ENCODE data around the gene C1QL4. TPM values are rescaled to one million over a fixed set of nuclear protein-coding genes. Genes with fewer than 3 reads are reported as not detected.

C1QL4 gene
- total RNA-seq, 1 donor from 2014 or later: 0.13 TPM

GRCh38 chr12:49305762-49306510, 31.1 kb downstream of the C1QL4 start:
- DNase-seq (ENCODE audit: low read depth, low spot score): no peak

GRCh38 chr12:49304161-49304560, 32.8 kb downstream of the C1QL4 start:
- no peak for DNase-seq (ENCODE audit: low read depth, low spot score)

- no peak for DNase-seq (ENCODE audit: low read depth, low spot score)
Observed at GRCh38 chr12:49301760-49302159, 35.2 kb downstream of the C1QL4 start.

GRCh38 chr12:49298160-49298559, 38.8 kb downstream of the C1QL4 start:
- no peak for DNase-seq (ENCODE audit: low read depth, low spot score)

- DNase-seq (ENCODE audit: low read depth, low spot score): no peak
Observed at GRCh38 chr12:49297695-49298060, 39.3 kb downstream of the C1QL4 start.

- no peak for DNase-seq (ENCODE audit: low read depth, low spot score)
Observed at GRCh38 chr12:49296836-49297694, 39.9 kb downstream of the C1QL4 start.

GRCh38 chr12:49296034-49296835, 40.8 kb downstream of the C1QL4 start:
- no peak for DNase-seq (ENCODE audit: low read depth, low spot score)

- no peak for DNase-seq (ENCODE audit: low read depth, low spot score)
Observed at GRCh38 chr12:49295082-49295936, 41.7 kb downstream of the C1QL4 start, which contains the start of gene PRPH. Gene PRPH, plus strand, starts transcription at chr12:49295147. Its CDS starts 54 bp downstream, at chr12:49295201.

- no peak for DNase-seq (ENCODE audit: low read depth, low spot score)
Observed at GRCh38 chr12:49294804-49295081, 42.2 kb downstream of the C1QL4 start.

GRCh38 chr12:49294086-49294803, 42.7 kb downstream of the C1QL4 start:
- no peak for DNase-seq (ENCODE audit: low read depth, low spot score)

GRCh38 chr12:49293056-49293956, 43.7 kb downstream of the C1QL4 start:
- DNase-seq (ENCODE audit: low read depth, low spot score): no peak

GRCh38 chr12:49292729-49293055, 44.3 kb downstream of the C1QL4 start:
- DNase-seq (ENCODE audit: low read depth, low spot score): no peak

GRCh38 chr12:49288922-49289555, 47.9 kb downstream of the C1QL4 start:
- DNase-seq (ENCODE audit: low read depth, low spot score): no peak

- DNase-seq (ENCODE audit: low read depth, low spot score): no peak
Observed at GRCh38 chr12:49288412-49288853, 48.6 kb downstream of the C1QL4 start.

- no peak for DNase-seq (ENCODE audit: low read depth, low spot score)
Observed at GRCh38 chr12:49287876-49288275, 49.1 kb downstream of the C1QL4 start.

- no peak for DNase-seq (ENCODE audit: low read depth, low spot score)
Observed at GRCh38 chr12:49284672-49285071, 52.3 kb downstream of the C1QL4 start.

GRCh38 chr12:49283541-49284429, 53.2 kb downstream of the C1QL4 start:
- DNase-seq (ENCODE audit: low read depth, low spot score): no peak
